H1 (cell line): ENCODE data around the gene TMEM238. TPM values are rescaled to one million over a fixed set of nuclear protein-coding genes. Genes with fewer than 3 reads are reported as not detected.
A peak's percentile ranks its signal among the peaks of the same experiment; 100 is the strongest.

ENCODE experiments used
- CREB1 ChIP-seq: IDR thresholded peaks from 2 replicates; pipeline ENCODE4 v1.6.1; 2012; ENCODE audit warnings: inconsistent platforms
- E2F6 ChIP-seq: IDR thresholded peaks from 2 replicates; pipeline ENCODE4 v1.6.1; 2012; ENCODE audit warnings: inconsistent platforms
- FOSL1 ChIP-seq: IDR thresholded peaks from 2 replicates; pipeline ENCODE4 v1.6.1; 2011; ENCODE audit warnings: mild to moderate bottlenecking, low read depth, low read length, moderate library complexity; ENCODE audit not compliant: insufficient read depth
- GABPA ChIP-seq: IDR thresholded peaks from 2 replicates; pipeline ENCODE4 v1.6.1; 2011; ENCODE audit warnings: mild to moderate bottlenecking, low read length, moderate library complexity, borderline replicate concordance; ENCODE audit not compliant: insufficient read depth
- HDAC6 ChIP-seq: IDR thresholded peaks from one replicate; pipeline ENCODE4 v1.7.1; 2012; ENCODE audit warnings: low read depth, mild to moderate bottlenecking, inconsistent platforms, low read length, moderate library complexity
- KDM4A ChIP-seq: IDR thresholded peaks from one replicate; pipeline ENCODE4 v1.7.1; 2012; ENCODE audit warnings: low read depth, mild to moderate bottlenecking, moderate library complexity, low read length, inconsistent platforms; ENCODE audit not compliant: severe bottlenecking
- RBBP5 ChIP-seq: IDR thresholded peaks from 2 replicates; pipeline ENCODE4 v1.7.1; 2012; ENCODE audit warnings: low read depth, mild to moderate bottlenecking, inconsistent platforms, low read length, moderate library complexity, borderline replicate concordance
- SIRT6 ChIP-seq: IDR thresholded peaks from one replicate; pipeline ENCODE4 v1.7.1; 2012; ENCODE audit warnings: low read length, inconsistent platforms
- TEAD4 ChIP-seq: IDR thresholded peaks from 2 replicates; pipeline ENCODE4 v1.6.1; 2012; ENCODE audit warnings: low read depth, low read length, inconsistent platforms, mixed read lengths
- YY1 ChIP-seq: IDR thresholded peaks from 2 replicates; pipeline ENCODE4 v1.6.1; 2011; ENCODE audit warnings: low read depth, mild to moderate bottlenecking, low read length
- polyA plus RNA-seq, 7 experiments: library from polyadenylated mRNA; depleted of rRNA in 3 of 7; stranded (reverse) in 5 of 7; unstranded in 2 of 7; fragments of >200 nt in 5 of 7; fragments of 200-250 nt in 2 of 7; gene quantifications; 1 replicate in 5 of 7; 2 replicates in 1 of 7; 4 replicates in 1 of 7; pipeline versions ENCODE4 v1.2.1 to v1.2.3, GENCODE V29; 2011 to 2013; ENCODE audit warnings: missing spikeins in 2 of 7, mixed read lengths in 2 of 7
- total RNA-seq: library from RNA; stranded (reverse); fragmentation: NEBNext Ultra II Directional; extraction: Animal tissue kit (Norgen Biotek cat#: 25700); gene quantifications from 2 replicates; pipeline ENCODE4 v1.2.1, GENCODE V29; 2021
- TF ChIP-seq, protein P1 (sequence below): IDR thresholded peaks from 2 replicates; pipeline ENCODE4 v1.6.1; 2012; ENCODE audit warnings: inconsistent platforms
- TF ChIP-seq, protein P2 (sequence below): IDR thresholded peaks from 2 replicates; pipeline ENCODE4 v1.6.1; 2011; ENCODE audit warnings: low read depth, mild to moderate bottlenecking, low read length; ENCODE audit not compliant: insufficient read depth

TMEM238 gene
- total and polyA plus RNA-seq, 2 of the 8 experiments (the other 6 are each of a cell fraction or from before 2014, with no cell fraction given), result 0.53 to 3.8 TPM

DNA sequence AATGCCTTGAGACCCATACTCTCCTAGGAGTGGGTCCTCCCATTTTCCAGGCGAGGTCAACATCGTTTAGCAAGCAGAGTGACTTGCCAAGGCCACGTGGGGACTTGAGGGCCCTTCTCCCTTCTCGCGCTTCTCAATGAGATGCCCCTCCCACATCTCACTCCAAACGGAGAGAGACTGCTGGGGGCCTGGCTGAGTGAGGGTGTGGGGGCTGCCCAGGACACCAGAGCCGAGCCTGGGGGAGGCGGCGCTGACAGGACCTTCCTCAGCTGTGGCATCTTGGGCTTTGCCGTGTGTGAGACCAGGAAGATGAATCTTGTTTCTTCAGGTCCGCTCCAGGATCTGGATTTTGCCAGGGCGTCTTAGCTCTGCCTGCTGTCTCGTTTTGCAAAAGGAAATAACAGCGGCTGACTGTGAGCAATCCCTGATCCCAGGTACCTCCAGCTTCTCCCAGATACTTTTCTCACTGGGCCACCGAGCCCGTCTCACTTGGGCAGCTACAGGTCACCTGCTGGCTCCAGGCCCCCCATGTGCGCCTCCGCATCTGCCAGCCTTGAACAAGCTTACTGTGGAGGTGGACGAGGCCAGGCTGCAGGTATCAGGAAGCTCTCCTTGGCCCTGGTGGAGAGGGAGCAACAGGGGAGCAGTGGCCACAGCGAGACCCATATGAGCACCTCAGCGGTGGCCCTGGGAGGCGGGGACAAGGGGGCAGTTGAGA lies 35.6 kb downstream of the TMEM238 start (continued):
- TF ChIP-seq KDM4A (no peak), TEAD4 (no peak), HDAC6 (no peak), CREB1 (no peak), RBBP5 (0 out of 2 replicates have a peak, but pooled peaks have one; percentile 61), YY1 (0 out of 2 replicates have a peak, but pooled peaks have one; percentile 4), SIRT6 (no peak), FOSL1 (no peak), E2F6 (no peak; the same call in 1 of the 2 replicates), GABPA (peak; percentile 11; the same call in 1 of the 2 replicates)
- TF ChIP-seq, protein P1, sequence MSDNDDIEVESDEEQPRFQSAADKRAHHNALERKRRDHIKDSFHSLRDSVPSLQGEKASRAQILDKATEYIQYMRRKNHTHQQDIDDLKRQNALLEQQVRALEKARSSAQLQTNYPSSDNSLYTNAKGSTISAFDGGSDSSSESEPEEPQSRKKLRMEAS, result peak; percentile 75
- TF ChIP-seq, protein P2, sequence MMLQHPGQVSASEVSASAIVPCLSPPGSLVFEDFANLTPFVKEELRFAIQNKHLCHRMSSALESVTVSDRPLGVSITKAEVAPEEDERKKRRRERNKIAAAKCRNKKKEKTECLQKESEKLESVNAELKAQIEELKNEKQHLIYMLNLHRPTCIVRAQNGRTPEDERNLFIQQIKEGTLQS, result no peak
